ENCODE measurements around the gene HCFC2. TPM values are rescaled to one million over a fixed set of nuclear protein-coding genes. Genes with fewer than 3 reads are reported as not detected.

The HCFC2 gene
- total RNA-seq, 4 donors from 2014 or later = 11.0 to 18.9 (median 14.1) TPM

GRCh38 chr12:104130760-104131159 is 66.4 kb downstream of the HCFC2 start:
- no peak overlapping the region for H3K4me3 ChIP-seq (ENCODE audit: low read depth, poor library complexity, severe bottlenecking)
- intact Hi-C loops (cut with DNase I; ENCODE audit: low total_unique reads) = no loop called here
- WGBS, 2 donors = 75 to 82% methylated on average over 2 of the region's 2 CpGs

GRCh38 chr12:104131609-104132008 is 67.3 kb downstream of the HCFC2 start:
- WGBS, 2 donors = 92 to 93% methylated on average over 4 of the region's 4 CpGs
- TF ChIP-seq POLR2A (IDR thresholded peaks at IDR 0.05) = no peak
- TF ChIP-seq, protein P1, sequence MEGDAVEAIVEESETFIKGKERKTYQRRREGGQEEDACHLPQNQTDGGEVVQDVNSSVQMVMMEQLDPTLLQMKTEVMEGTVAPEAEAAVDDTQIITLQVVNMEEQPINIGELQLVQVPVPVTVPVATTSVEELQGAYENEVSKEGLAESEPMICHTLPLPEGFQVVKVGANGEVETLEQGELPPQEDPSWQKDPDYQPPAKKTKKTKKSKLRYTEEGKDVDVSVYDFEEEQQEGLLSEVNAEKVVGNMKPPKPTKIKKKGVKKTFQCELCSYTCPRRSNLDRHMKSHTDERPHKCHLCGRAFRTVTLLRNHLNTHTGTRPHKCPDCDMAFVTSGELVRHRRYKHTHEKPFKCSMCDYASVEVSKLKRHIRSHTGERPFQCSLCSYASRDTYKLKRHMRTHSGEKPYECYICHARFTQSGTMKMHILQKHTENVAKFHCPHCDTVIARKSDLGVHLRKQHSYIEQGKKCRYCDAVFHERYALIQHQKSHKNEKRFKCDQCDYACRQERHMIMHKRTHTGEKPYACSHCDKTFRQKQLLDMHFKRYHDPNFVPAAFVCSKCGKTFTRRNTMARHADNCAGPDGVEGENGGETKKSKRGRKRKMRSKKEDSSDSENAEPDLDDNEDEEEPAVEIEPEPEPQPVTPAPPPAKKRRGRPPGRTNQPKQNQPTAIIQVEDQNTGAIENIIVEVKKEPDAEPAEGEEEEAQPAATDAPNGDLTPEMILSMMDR (IDR thresholded peaks at IDR 0.05) = no peak
- H3K4me3 ChIP-seq (ENCODE audit: low read depth, poor library complexity, severe bottlenecking) = no peak overlapping the region
- intact Hi-C loops (cut with DNase I; ENCODE audit: low total_unique reads) = no loop called here
- no peak for DNase-seq (ENCODE audit: low spot score in 2 of 2)

More at GRCh38 chr12:104130760-104131159, 66.4 kb downstream of the HCFC2 start:
- TF ChIP-seq, protein P1 (IDR thresholded peaks at IDR 0.05) = no peak
- no peak for DNase-seq (ENCODE audit: low spot score in 2 of 2)

GRCh38 chr12:104132351-104132956 is 68.1 kb downstream of the HCFC2 start:
- intact Hi-C loops (cut with DNase I; ENCODE audit: low total_unique reads) = no loop called here
- no peak overlapping the region for H3K4me3 ChIP-seq (ENCODE audit: low read depth, poor library complexity, severe bottlenecking)
- WGBS, 2 donors = 80 to 91% methylated on average over 7 of the region's 7 CpGs
- no peak for DNase-seq (ENCODE audit: low spot score in 2 of 2)
- TF ChIP-seq, protein P1 (IDR thresholded peaks at IDR 0.05) = no peak
- TF ChIP-seq POLR2A (IDR thresholded peaks at IDR 0.05) = no peak

DNA sequence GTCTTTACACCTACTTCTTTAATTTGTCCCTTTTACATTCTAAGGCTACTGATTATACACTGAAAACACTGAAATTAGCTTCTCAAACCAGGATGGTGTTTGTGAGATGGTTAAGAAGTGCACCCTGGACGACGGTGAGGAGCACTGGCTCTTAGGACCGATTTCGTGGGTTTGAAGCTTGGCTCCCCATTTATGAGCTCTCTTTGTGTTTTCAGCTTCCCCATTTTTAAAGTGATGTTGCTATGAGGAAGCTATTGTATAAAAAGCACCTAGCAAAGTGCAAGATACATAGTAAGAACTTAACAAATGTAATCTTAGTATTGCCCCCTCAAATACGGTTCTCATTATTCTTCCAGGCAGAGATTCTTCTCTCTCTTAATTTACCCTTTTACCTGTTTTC is 69.0 kb downstream of the HCFC2 start:
- no peak overlapping the region for H3K4me3 ChIP-seq (ENCODE audit: low read depth, poor library complexity, severe bottlenecking)
- intact Hi-C loops (cut with DNase I; ENCODE audit: low total_unique reads) = no loop called here
- TF ChIP-seq, protein P1 (IDR thresholded peaks at IDR 0.05) = no peak
- no peak for TF ChIP-seq POLR2A (IDR thresholded peaks at IDR 0.05)
- no peak for DNase-seq (ENCODE audit: low spot score in 2 of 2)
- WGBS, 2 donors = 86 to 91% methylated on average over 5 of the region's 5 CpGs

- intact Hi-C loops (cut with DNase I; ENCODE audit: low total_unique reads) = no loop called here
- no peak for DNase-seq (ENCODE audit: low spot score in 2 of 2)
- no peak for TF ChIP-seq POLR2A (IDR thresholded peaks at IDR 0.05)
- TF ChIP-seq, protein P1 (IDR thresholded peaks at IDR 0.05) = no peak
- 97 to 100% methylated on average over 1 of the region's 1 CpG for WGBS, 2 donors
- no peak overlapping the region for H3K4me3 ChIP-seq (ENCODE audit: low read depth, poor library complexity, severe bottlenecking)
These were observed 69.5 kb downstream of the HCFC2 start for GRCh38 chr12:104133866-104134265.

GRCh38 chr12:104134882-104135281 is 70.6 kb downstream of the HCFC2 start:
- H3K4me3 ChIP-seq (ENCODE audit: low read depth, poor library complexity, severe bottlenecking) = no peak overlapping the region
- TF ChIP-seq POLR2A (IDR thresholded peaks at IDR 0.05) = no peak
- TF ChIP-seq, protein P1 (IDR thresholded peaks at IDR 0.05) = no peak
- WGBS, 2 donors = 96 to 100% methylated on average over 1 of the region's 1 CpG
- no peak for DNase-seq (ENCODE audit: low spot score in 2 of 2)
- intact Hi-C loops (cut with DNase I; ENCODE audit: low total_unique reads) = no loop called here
